Left kidney (tissue), 2 donors: ENCODE measurements around the gene CYBC1. TPM values are rescaled to one million over a fixed set of nuclear protein-coding genes. Genes with fewer than 3 reads are reported as not detected.
"Not testable (repeated sequence)": the region's sequence is repeated elsewhere in the genome, so short reads cannot be mapped to it uniquely, and the experiment has no call there.

Experiments used
- DNase-seq: peaks from one replicate; pipeline ENCODE4 v3.0.0-alpha.2; 2013
- polyA plus RNA-seq: library from polyadenylated mRNA; unstranded; fragments of 120-200 nt; gene quantifications from one replicate; pipeline ENCODE4 v1.2.1, GENCODE V29; 2013; ENCODE audit not compliant: insufficient read length

Gene CYBC1
- polyA plus RNA-seq, 1 donor, result 43.3 TPM

- no peak for DNase-seq
Observed at GRCh38 chr17:82483204-82483660, 32.7 kb upstream of the CYBC1 start.

- DNase-seq, result no peak
Observed at GRCh38 chr17:82480318-82480717, 29.8 kb upstream of the CYBC1 start.

GRCh38 chr17:82479602-82480001 is 29.1 kb upstream of the CYBC1 start:
- no peak for DNase-seq

- DNase-seq, result no peak
Observed at GRCh38 chr17:82477934-82478333, 27.4 kb upstream of the CYBC1 start.

GRCh38 chr17:82475458-82475857 is 24.9 kb upstream of the CYBC1 start:
- DNase-seq, result no peak

GRCh38 chr17:82474223-82475010 is 23.9 kb upstream of the CYBC1 start:
- no peak for DNase-seq

- no peak for DNase-seq
Observed at GRCh38 chr17:82470065-82470464, 19.5 kb upstream of the CYBC1 start.

GRCh38 chr17:82468692-82469091 is 18.1 kb upstream of the CYBC1 start:
- DNase-seq, result no peak

GRCh38 chr17:82465023-82465603 is 14.6 kb upstream of the CYBC1 start:
- DNase-seq, result no peak

GRCh38 chr17:82464567-82464929 is 14.0 kb upstream of the CYBC1 start:
- no peak for DNase-seq

GRCh38 chr17:82463925-82464566 is 13.5 kb upstream of the CYBC1 start:
- no peak for DNase-seq

GRCh38 chr17:82463391-82463790 is 12.8 kb upstream of the CYBC1 start:
- no peak for DNase-seq

- no peak for DNase-seq
Observed at GRCh38 chr17:82461827-82462524, 11.4 kb upstream of the CYBC1 start.

GRCh38 chr17:82459936-82460335 is 9.4 kb upstream of the CYBC1 start:
- not testable (repeated sequence) for DNase-seq

GRCh38 chr17:82458885-82459424 is 8.4 kb upstream of the CYBC1 start:
- DNase-seq, result no peak

GRCh38 chr17:82458179-82458884 is 7.8 kb upstream of the CYBC1 start, which contains the start of gene NARF:
NARF (plus strand) TSS chr17:82458741; CDS start chr17:82458804, 63 bp downstream.
- peak; percentile 97 for DNase-seq

GRCh38 chr17:82457929-82458178 is 7.3 kb upstream of the CYBC1 start:
- no peak for DNase-seq

- no peak for DNase-seq
Observed at GRCh38 chr17:82457073-82457928, 6.7 kb upstream of the CYBC1 start.

- DNase-seq, result not testable (repeated sequence)
Observed at GRCh38 chr17:82453706-82454105, 3.2 kb upstream of the CYBC1 start.

- DNase-seq, result not testable (repeated sequence)
Observed at GRCh38 chr17:82453151-82453550, 2.6 kb upstream of the CYBC1 start.

- no peak for DNase-seq
Observed at GRCh38 chr17:82452162-82452561, 1.6 kb upstream of the CYBC1 start.
